Stimulated activated naive CD4-positive, alpha-beta T cell treated with Interleukin-2 at 50 U/mL for 16 hours (primary cell): ENCODE measurements around the gene CTIF.
"Not testable (repeated sequence)": the region's sequence is repeated elsewhere in the genome, so short reads cannot be mapped to it uniquely, and the experiment has no call there.

ENCODE experiments used
- DNase-seq: peaks from one replicate; lab custom pipeline; 2025; lab: John Stamatoyannopoulos, UW

CTIF gene

GRCh38 chr18:48643262-48643661 lies 104.4 kb downstream of the CTIF start:
- no peak for DNase-seq

GRCh38 chr18:48644029-48644428 lies 105.2 kb downstream of the CTIF start:
- DNase-seq = no peak

- DNase-seq = no peak
Measured at GRCh38 chr18:48645427-48646002, 106.7 kb downstream of the CTIF start.

GRCh38 chr18:48646976-48647375 lies 108.1 kb downstream of the CTIF start:
- DNase-seq = no peak

- no peak for DNase-seq
Measured at GRCh38 chr18:48649231-48649630, 110.4 kb downstream of the CTIF start.

GRCh38 chr18:48654591-48654990 lies 115.8 kb downstream of the CTIF start:
- not testable (repeated sequence) for DNase-seq

GRCh38 chr18:48655508-48655907 lies 116.7 kb downstream of the CTIF start:
- no peak for DNase-seq

- DNase-seq = no peak
Measured at GRCh38 chr18:48656176-48656575, 117.3 kb downstream of the CTIF start.

- no peak for DNase-seq
Measured at GRCh38 chr18:48656582-48656981, 117.8 kb downstream of the CTIF start.

- no peak for DNase-seq
Measured at GRCh38 chr18:48657447-48658120, 118.8 kb downstream of the CTIF start.

- DNase-seq = no peak
Measured at GRCh38 chr18:48658721-48659120, 119.9 kb downstream of the CTIF start.

GRCh38 chr18:48659188-48660009 lies 120.6 kb downstream of the CTIF start:
- no peak for DNase-seq

- no peak for DNase-seq
Measured at GRCh38 chr18:48660346-48661228, 121.8 kb downstream of the CTIF start.

- DNase-seq = no peak
Measured at GRCh38 chr18:48661421-48661820, 122.6 kb downstream of the CTIF start.

GRCh38 chr18:48662011-48662661 lies 123.3 kb downstream of the CTIF start:
- no peak for DNase-seq

- no peak for DNase-seq
Measured at GRCh38 chr18:48663096-48663930, 124.5 kb downstream of the CTIF start.

GRCh38 chr18:48663931-48664847 lies 125.4 kb downstream of the CTIF start:
- peak; percentile 19 for DNase-seq

- DNase-seq = no peak
Measured at GRCh38 chr18:48665654-48666053, 126.8 kb downstream of the CTIF start.

- no peak for DNase-seq
Measured at GRCh38 chr18:48666613-48667012, 127.8 kb downstream of the CTIF start.
